Ascending aorta (tissue), 2 donors: ENCODE results near the gene GARIN6. TPM values are rescaled to one million over a fixed set of nuclear protein-coding genes. Genes with fewer than 3 reads are reported as not detected.

Experiments used
- DNase-seq, 2 donors: peaks; one replicate each; pipeline ENCODE4 v3.0.0-alpha.2; 2019; ENCODE audit warnings: low spot score in 2 of 2
- H3K27ac ChIP-seq, 2 donors: fragments of 200-600 bp; sonication (generic); one replicate each; pipeline ENCODE4 v1.5.1; 2016 to 2017; ENCODE audit warnings: mild to moderate bottlenecking in 1 of 2
- H3K27me3 ChIP-seq: fragments of 200-600 bp; sonication (generic); one replicate; pipeline ENCODE4 v1.5.1; 2017
- H3K36me3 ChIP-seq, 2 donors: fragments of 200-600 bp; sonication (generic); one replicate each; pipeline ENCODE4 v1.5.1; 2016
- H3K4me1 ChIP-seq, 2 donors: fragments of 200-600 bp; sonication (generic); one replicate each; pipeline ENCODE4 v1.5.1; 2016 to 2017; ENCODE audit warnings: mild to moderate bottlenecking in 1 of 2
- H3K4me3 ChIP-seq, 2 donors: fragments of 200-600 bp; sonication (generic); one replicate each; pipeline ENCODE4 v1.5.1; 2016 to 2017; ENCODE audit warnings: mild to moderate bottlenecking in 1 of 2
- H3K9me3 ChIP-seq, 2 donors: fragments of 200-600 bp; sonication (generic); one replicate each; pipeline ENCODE4 v1.5.1; 2016
- CTCF ChIP-seq, 3 experiments: fragments of 200-600 bp in 2 of 3; fragments of 450-650 bp in 1 of 3; sonication (generic) in 2 of 3; IDR thresholded peaks; one replicate each; pipeline ENCODE4 v1.5.1; 2016 to 2019; ENCODE audit warnings: antibody characterized with exemption in 3 of 3, mild to moderate bottlenecking in 1 of 3, moderate library complexity in 1 of 3
- intact Hi-C: fragments of 100-400 bp; cut with DNase I; formaldehyde crosslinking; loops from one replicate; pipeline ENCODE4 v1.15.1; 2023
- total RNA-seq: library from RNA; depleted of rRNA; stranded (reverse); fragments of >200 nt; gene quantifications from one replicate; pipeline ENCODE4 v1.1.0, GENCODE V29; 2016

GARIN6 gene
- total RNA-seq, result not detected

DNA sequence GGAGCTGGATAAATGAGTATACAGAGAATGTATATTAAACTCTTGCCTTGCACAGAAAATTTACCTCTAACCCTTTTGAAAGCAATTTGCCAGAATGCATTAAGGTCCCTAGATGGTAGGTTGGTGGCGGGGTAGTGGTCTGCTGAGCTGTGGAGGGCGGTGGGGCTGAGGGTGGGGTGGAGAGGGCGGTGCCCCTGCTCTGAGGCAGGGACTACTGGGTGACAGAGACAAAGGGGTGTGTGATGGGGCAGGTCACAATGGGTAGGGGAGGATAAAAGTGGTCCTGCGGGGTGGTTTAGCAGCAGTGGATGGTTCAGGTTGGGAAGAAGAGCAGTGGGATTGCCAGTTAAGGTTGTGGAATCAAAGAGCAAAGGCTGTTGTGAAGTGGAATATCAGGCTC lies at the start of gene GARIN6:
Gene GARIN6, plus strand, starts transcription at position 301 of the 400 bp plus-strand sequence. CDS start 422 bp downstream, outside the sequence.
- H3K4me3 ChIP-seq, result no peak within 1 kb of the TSS
- TF ChIP-seq CTCF (IDR thresholded peaks at IDR 0.05), result no peak
- peaks cover 0 to 16% of the 10 kb centered on the region in 2 donors for H3K36me3 ChIP-seq
- H3K9me3 ChIP-seq, result no peaks in the 10 kb centered on the region
- no peak within 1 kb of the TSS for H3K27ac ChIP-seq
- H3K27me3 ChIP-seq, result no peaks in the 10 kb centered on the region
- intact Hi-C loops, result no loop called here
- H3K4me1 ChIP-seq, result no peaks in the 10 kb centered on the region
- DNase-seq, result no peak

GRCh38 chr12:99598785-99599184 lies 48.8 kb upstream of the GARIN6 start:
- H3K27ac ChIP-seq, result no peak overlapping the region
- intact Hi-C loops, result no loop called here
- no peaks in the 10 kb centered on the region for H3K27me3 ChIP-seq
- H3K9me3 ChIP-seq, result no peaks in the 10 kb centered on the region
- TF ChIP-seq CTCF (IDR thresholded peaks at IDR 0.05), result no peak
- H3K36me3 ChIP-seq, result no peaks in the 10 kb centered on the region
- DNase-seq, result no peak
- no peak overlapping the region for H3K4me3 ChIP-seq
- H3K4me1 ChIP-seq, result no peaks in the 10 kb centered on the region

DNA sequence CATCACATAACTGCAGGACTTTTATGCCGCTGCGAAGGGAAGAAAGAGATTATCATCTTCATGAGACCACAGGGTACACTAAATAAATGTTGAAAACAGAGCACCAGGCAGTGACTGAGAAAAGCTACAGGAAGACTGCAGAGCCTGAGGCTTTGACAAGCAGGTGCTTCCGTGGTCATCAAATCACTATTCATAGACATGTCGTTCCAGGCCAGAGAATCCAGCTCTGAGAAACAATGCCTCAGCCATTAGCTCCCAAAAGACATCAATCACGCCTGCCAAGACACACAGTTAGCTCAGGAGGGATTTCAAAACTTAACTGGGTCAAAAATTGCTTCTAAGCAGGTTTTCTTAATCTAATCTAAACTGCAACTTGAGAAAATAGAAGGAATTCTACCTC lies 47.2 kb upstream of the GARIN6 start:
- Histone ChIP-seq H3K4me3 (no peak overlapping the region), H3K27ac (no peak overlapping the region), H3K36me3 (no peaks in the 10 kb centered on the region), H3K9me3 (no peaks in the 10 kb centered on the region), H3K4me1 (no peaks in the 10 kb centered on the region), H3K27me3 (no peaks in the 10 kb centered on the region)
- intact Hi-C loops, result no loop called here
- no peak for TF ChIP-seq CTCF (IDR thresholded peaks at IDR 0.05)
- DNase-seq, result no peak

DNA sequence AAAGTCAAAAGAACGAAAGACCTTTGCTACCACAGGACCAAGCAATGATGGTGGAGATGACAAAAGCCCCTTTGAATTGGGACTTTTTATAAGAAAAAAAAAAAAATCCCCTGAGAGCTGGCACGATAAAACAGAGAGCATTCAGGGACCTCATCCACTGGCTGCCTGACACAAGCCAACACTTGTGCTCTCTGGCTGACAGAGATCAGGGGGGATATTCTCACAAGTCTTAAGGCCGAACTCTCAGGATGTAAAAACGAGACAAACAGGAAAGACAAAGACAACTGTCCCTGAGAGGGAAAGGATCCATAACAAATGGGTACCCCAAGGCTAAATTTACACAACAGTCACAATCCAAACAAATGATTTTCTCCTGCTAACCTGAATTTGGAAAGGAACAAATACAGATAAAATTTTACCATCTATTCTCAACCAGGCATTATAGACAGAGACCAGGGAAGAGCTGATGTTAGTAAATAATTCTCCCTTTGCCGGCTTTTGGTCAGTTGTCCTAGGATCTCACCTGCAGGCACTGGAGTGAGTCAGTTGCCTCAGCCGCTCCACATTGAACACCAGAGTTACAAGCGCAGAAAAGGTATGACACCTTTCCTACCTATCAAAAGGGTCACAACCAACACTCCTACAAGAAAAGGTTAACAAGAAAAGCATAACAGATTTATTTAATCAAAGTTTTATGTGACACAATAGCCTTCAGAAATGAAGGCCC lies 37.9 kb upstream of the GARIN6 start:
- intact Hi-C loops, result no loop called here
- H3K27me3 ChIP-seq, result no peaks in the 10 kb centered on the region
- peaks cover 0 to 5% of the 10 kb centered on the region in 2 donors for H3K4me1 ChIP-seq
- no peak for DNase-seq
- H3K9me3 ChIP-seq, result no peaks in the 10 kb centered on the region
- H3K4me3 ChIP-seq, result no peak overlapping the region
- no peak overlapping the region for H3K27ac ChIP-seq
- TF ChIP-seq CTCF (IDR thresholded peaks at IDR 0.05), result no peak
- H3K36me3 ChIP-seq, result no peaks in the 10 kb centered on the region

- no peaks in the 10 kb centered on the region for H3K36me3 ChIP-seq
- DNase-seq, result no peak
- H3K4me3 ChIP-seq, result no peak overlapping the region
- peaks cover 0 to under 1% of the 10 kb centered on the region in 2 donors for H3K9me3 ChIP-seq
- intact Hi-C loops, result no loop called here
- no peak for TF ChIP-seq CTCF (IDR thresholded peaks at IDR 0.05)
- H3K4me1 ChIP-seq, result peaks cover 0 to 5% of the 10 kb centered on the region in 2 donors
- no peaks in the 10 kb centered on the region for H3K27me3 ChIP-seq
- H3K27ac ChIP-seq, result no peak overlapping the region
Measured at GRCh38 chr12:99611117-99611516, 36.4 kb upstream of the GARIN6 start.
